ENCODE data around the gene CASTOR2. TPM values are rescaled to one million over a fixed set of nuclear protein-coding genes. Genes with fewer than 3 reads are reported as not detected.
"Not testable (repeated sequence)": the region's sequence is repeated elsewhere in the genome, so short reads cannot be mapped to it uniquely, and the experiment has no call there.

The CASTOR2 gene
- total RNA-seq (1 to 10 TPM; 6.7 to 6.8 TPM), polyA plus RNA-seq (1 to 10 TPM in 1 of 2 donors, under 1 TPM in 1; 0.76 to 1.5 TPM)
- long read RNA-seq, donor 1, partial matches to known transcripts = 0 of 1 reads
- long read RNA-seq, donor 1, other reads (novel, unspliced or antisense) = 0 of 1 reads
- long read RNA-seq, donor 2 = 0 reads
- long read RNA-seq, donor 3 = 0 reads
- long read RNA-seq, donor 4, partial matches to known transcripts = 7 of 7 reads
- long read RNA-seq, donor 4, other reads (novel, unspliced or antisense) = 0 of 7 reads
- long read RNA-seq, donor 5, partial matches to known transcripts = 0 of 4 reads
- long read RNA-seq, donor 5, other reads (novel, unspliced or antisense) = 0 of 4 reads

DNA sequence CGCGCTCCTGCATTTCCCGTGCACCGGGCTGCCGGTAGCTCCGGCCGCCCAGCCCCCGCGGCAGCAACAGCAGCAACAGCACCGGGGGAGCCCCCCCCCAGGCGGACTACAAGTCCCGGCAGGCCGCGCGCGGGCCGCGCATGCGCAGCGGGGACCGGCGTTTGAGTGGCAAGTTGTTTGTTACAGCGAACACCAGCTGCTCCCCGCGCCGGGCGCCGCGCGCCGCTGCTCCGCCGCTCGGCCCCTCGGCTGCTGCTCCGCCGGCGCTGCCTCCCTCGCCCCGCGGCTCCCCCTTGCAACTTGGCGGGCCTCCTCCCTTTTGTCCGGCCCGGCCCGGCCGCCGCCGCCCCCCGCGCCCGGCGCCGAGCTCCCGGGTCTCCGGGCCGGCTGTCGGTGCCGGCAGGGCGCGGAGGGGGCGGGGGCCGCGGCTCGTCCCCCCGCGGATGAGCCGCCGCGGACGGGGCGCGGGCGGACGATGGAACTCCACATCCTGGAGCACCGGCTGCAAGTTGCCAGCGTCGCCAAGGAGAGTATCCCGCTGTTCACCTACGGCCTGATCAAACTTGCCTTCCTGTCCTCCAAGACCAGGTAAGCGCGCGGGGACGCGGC lies at the start of gene CASTOR2:
Gene CASTOR2, plus strand, starts transcription at position 195 of the 609 bp plus-strand sequence. Its CDS starts 281 bp downstream, at position 476.
- not testable (repeated sequence) for DNase-seq; H3K4me3 ChIP-seq; H3K27ac ChIP-seq (ENCODE audit: low read depth in 1 of 2, low read length in 1 of 2); H3K27me3 ChIP-seq (ENCODE audit: control insufficient read depth in 3 of 3, insufficient read depth in 3 of 3, low read length in 2 of 3); H3K4me1 ChIP-seq (ENCODE audit: control insufficient read depth in 5 of 5, insufficient read depth in 5 of 5, low read length in 5 of 5); H3K9ac ChIP-seq (ENCODE audit: insufficient read depth in 1 of 2, low read length in 2 of 2); H3K9me3 ChIP-seq (ENCODE audit: control insufficient read depth in 4 of 4, insufficient read depth in 3 of 4, low read length in 3 of 4); H3K36me3 ChIP-seq (ENCODE audit: control insufficient read depth in 4 of 4, insufficient read depth in 4 of 4, low read length in 4 of 4)
- peak; percentile 93 for ATAC-seq (ENCODE audit: insufficient read depth, low FRiP score)
- 0% methylated on average over 8 to 18 of the region's 84 CpGs for WGBS, 2 donors

DNA sequence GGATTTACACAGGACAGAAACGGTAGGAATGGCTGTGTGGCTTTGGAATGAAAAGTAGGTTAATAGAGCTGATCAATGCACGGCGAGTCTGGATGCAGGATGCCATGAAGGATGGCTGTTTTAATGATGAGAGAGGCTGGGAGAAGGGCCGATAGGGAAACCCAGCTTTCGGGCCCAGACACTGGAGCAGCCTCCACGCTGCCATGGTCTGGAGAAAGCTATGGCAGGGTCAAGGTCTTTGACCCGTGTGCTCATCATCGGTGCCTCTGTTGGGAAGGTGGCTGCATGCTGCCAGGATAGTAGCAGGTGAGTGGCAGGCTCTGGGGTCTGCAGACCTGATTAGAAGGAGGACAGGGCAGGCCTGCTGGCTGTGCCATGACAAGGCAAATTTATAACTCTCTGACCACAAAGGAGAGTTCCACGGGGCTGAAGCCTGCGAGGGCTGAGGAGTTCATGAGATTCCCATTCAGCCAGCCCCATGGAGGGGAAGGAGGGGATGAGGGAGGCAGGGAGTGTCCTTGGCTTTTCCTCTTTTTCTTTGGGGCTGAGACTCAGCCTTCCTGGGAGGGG lies 42.1 kb upstream of the CASTOR2 start:
- WGBS, 2 donors = 74 to 92% methylated on average over 6 to 8 of the region's 10 CpGs
- H3K36me3 ChIP-seq (ENCODE audit: control insufficient read depth in 4 of 4, insufficient read depth in 4 of 4, low read length in 4 of 4); DNase-seq; H3K4me1 ChIP-seq (ENCODE audit: control insufficient read depth in 5 of 5, insufficient read depth in 5 of 5, low read length in 5 of 5); H3K27ac ChIP-seq (ENCODE audit: low read depth in 1 of 2, low read length in 1 of 2); ATAC-seq (ENCODE audit: insufficient read depth, low FRiP score); H3K27me3 ChIP-seq (ENCODE audit: control insufficient read depth in 3 of 3, insufficient read depth in 3 of 3, low read length in 2 of 3); H3K4me3 ChIP-seq; H3K9ac ChIP-seq (ENCODE audit: insufficient read depth in 1 of 2, low read length in 2 of 2); H3K9me3 ChIP-seq (ENCODE audit: control insufficient read depth in 4 of 4, insufficient read depth in 3 of 4, low read length in 3 of 4): not testable (repeated sequence)

DNA sequence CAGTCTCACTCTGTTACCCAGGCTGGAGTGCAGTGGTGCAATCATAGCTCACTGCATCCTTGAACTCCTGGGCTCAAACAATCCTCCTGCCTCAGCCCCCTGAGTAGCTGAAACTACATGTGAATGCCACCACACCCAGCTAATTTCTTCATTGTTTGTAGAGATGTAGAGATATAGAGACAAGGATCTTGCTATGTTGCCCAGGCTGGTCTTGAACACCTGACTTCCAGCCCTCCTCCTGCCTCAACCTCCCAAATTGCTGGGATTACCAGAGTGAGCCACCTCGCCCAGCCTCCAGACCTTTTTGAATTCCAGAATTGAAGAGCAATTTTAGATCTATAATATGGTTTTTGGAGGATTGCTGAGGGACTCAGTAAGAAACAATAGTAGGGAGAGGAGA lies 40.9 kb upstream of the CASTOR2 start:
- DNase-seq; H3K4me1 ChIP-seq (ENCODE audit: control insufficient read depth in 5 of 5, insufficient read depth in 5 of 5, low read length in 5 of 5); ATAC-seq (ENCODE audit: insufficient read depth, low FRiP score); H3K27ac ChIP-seq (ENCODE audit: low read depth in 1 of 2, low read length in 1 of 2); H3K4me3 ChIP-seq; H3K9ac ChIP-seq (ENCODE audit: insufficient read depth in 1 of 2, low read length in 2 of 2); H3K27me3 ChIP-seq (ENCODE audit: control insufficient read depth in 3 of 3, insufficient read depth in 3 of 3, low read length in 2 of 3); H3K9me3 ChIP-seq (ENCODE audit: control insufficient read depth in 4 of 4, insufficient read depth in 3 of 4, low read length in 3 of 4); H3K36me3 ChIP-seq (ENCODE audit: control insufficient read depth in 4 of 4, insufficient read depth in 4 of 4, low read length in 4 of 4): not testable (repeated sequence)
- 98 to 100% methylated on average over 1 of the region's 1 CpG for WGBS, 2 donors

- not testable (repeated sequence) for ATAC-seq (ENCODE audit: insufficient read depth, low FRiP score); H3K4me1 ChIP-seq (ENCODE audit: control insufficient read depth in 5 of 5, insufficient read depth in 5 of 5, low read length in 5 of 5); H3K9ac ChIP-seq (ENCODE audit: insufficient read depth in 1 of 2, low read length in 2 of 2); H3K27me3 ChIP-seq (ENCODE audit: control insufficient read depth in 3 of 3, insufficient read depth in 3 of 3, low read length in 2 of 3); H3K36me3 ChIP-seq (ENCODE audit: control insufficient read depth in 4 of 4, insufficient read depth in 4 of 4, low read length in 4 of 4); H3K9me3 ChIP-seq (ENCODE audit: control insufficient read depth in 4 of 4, insufficient read depth in 3 of 4, low read length in 3 of 4); DNase-seq; H3K27ac ChIP-seq (ENCODE audit: low read depth in 1 of 2, low read length in 1 of 2); H3K4me3 ChIP-seq
- no CpG with 5 or more reads among the region's 1 CpG for WGBS, 2 donors
These were observed 37.5 kb upstream of the CASTOR2 start for GRCh38 chr7:74926968-74927367.

DNA sequence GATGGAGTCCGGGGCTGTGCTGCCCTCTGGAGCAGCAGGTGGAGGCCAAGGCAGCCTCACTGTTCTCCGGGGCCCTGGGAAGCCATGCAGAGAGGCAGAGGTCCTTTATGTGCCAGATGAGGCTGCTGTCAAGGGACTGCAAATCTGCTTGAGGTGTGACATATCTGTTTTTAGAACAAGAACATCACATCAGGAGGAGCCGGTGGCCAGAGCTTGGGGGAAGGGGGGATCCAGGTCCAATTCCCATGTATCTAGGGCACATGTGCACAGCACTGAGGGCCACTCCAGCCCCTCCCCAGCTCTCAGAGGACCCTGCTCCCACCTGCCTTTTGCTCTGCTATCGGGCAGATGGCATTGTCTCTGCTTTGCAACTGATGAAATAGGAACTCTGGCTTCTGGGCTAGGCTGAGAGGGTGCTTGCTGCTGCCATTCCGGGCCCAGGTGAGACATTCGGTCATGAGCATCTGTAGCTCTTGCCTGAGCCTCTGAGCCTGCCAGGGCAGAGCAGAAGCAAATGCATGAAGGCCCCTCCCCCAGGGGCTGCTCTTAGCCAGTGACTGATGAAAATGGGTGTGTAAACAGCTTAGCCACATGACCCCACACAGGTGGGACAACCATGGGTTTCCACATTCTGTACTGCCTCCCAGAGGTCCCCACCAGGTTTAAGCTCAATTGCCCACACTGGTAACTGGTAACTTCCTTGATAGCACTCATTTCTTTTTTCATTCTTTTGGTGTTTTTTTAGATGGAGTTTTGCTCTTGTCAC lies 32.8 kb upstream of the CASTOR2 start:
- not testable (repeated sequence) for DNase-seq; ATAC-seq (ENCODE audit: insufficient read depth, low FRiP score); H3K27me3 ChIP-seq (ENCODE audit: control insufficient read depth in 3 of 3, insufficient read depth in 3 of 3, low read length in 2 of 3); H3K4me3 ChIP-seq; H3K9ac ChIP-seq (ENCODE audit: insufficient read depth in 1 of 2, low read length in 2 of 2); H3K27ac ChIP-seq (ENCODE audit: low read depth in 1 of 2, low read length in 1 of 2); H3K9me3 ChIP-seq (ENCODE audit: control insufficient read depth in 4 of 4, insufficient read depth in 3 of 4, low read length in 3 of 4); H3K4me1 ChIP-seq (ENCODE audit: control insufficient read depth in 5 of 5, insufficient read depth in 5 of 5, low read length in 5 of 5); H3K36me3 ChIP-seq (ENCODE audit: control insufficient read depth in 4 of 4, insufficient read depth in 4 of 4, low read length in 4 of 4)
- WGBS, 2 donors = 86 to 100% methylated on average over 1 of the region's 6 CpGs

- not testable (repeated sequence) for H3K4me1 ChIP-seq (ENCODE audit: control insufficient read depth in 5 of 5, insufficient read depth in 5 of 5, low read length in 5 of 5); H3K36me3 ChIP-seq (ENCODE audit: control insufficient read depth in 4 of 4, insufficient read depth in 4 of 4, low read length in 4 of 4); H3K27ac ChIP-seq (ENCODE audit: low read depth in 1 of 2, low read length in 1 of 2); DNase-seq; H3K9me3 ChIP-seq (ENCODE audit: control insufficient read depth in 4 of 4, insufficient read depth in 3 of 4, low read length in 3 of 4); H3K9ac ChIP-seq (ENCODE audit: insufficient read depth in 1 of 2, low read length in 2 of 2); H3K27me3 ChIP-seq (ENCODE audit: control insufficient read depth in 3 of 3, insufficient read depth in 3 of 3, low read length in 2 of 3); ATAC-seq (ENCODE audit: insufficient read depth, low FRiP score); H3K4me3 ChIP-seq
- WGBS, 2 donors = no CpG with 5 or more reads among the region's 2 CpGs
These were observed 25.1 kb upstream of the CASTOR2 start for GRCh38 chr7:74939429-74939828.

DNA sequence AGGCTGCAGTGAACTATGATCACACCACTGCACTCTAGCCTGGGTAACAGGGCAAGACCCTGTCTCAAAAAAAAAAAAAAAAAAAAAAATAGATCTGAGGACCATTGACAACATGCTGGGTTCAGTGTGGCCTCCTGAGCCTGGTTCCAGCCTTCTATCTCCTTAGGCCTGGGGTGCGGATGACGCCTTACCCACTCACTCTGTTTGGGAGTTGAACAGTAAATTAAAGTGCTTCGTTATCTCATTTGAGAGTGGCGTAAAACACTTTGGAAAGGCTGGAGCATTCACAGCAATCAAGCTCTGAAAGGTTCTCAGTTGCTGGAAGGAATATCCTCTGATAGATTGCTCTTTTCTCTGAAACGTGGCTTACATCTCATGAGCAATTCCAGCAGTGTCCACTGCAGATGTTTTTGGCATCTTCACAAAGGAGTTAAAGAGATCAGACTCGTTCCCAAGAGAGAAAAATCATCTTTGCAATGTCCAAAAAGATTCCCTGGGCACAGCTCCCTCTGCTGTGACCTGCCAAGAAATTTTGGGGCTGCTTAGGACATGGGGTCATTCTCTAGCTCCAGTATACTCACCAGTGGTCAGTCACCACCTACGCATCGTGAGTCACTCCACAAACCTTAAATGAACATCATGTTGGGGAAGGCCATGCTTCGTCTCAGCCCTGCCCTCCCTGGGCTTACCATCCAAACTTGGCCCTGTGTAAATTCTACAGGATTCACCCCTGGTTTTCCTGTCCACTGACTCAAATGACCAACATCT lies 23.0 kb upstream of the CASTOR2 start:
- H3K9me3 ChIP-seq (ENCODE audit: control insufficient read depth in 4 of 4, insufficient read depth in 3 of 4, low read length in 3 of 4); H3K4me3 ChIP-seq; H3K36me3 ChIP-seq (ENCODE audit: control insufficient read depth in 4 of 4, insufficient read depth in 4 of 4, low read length in 4 of 4); H3K4me1 ChIP-seq (ENCODE audit: control insufficient read depth in 5 of 5, insufficient read depth in 5 of 5, low read length in 5 of 5); H3K27me3 ChIP-seq (ENCODE audit: control insufficient read depth in 3 of 3, insufficient read depth in 3 of 3, low read length in 2 of 3); H3K9ac ChIP-seq (ENCODE audit: insufficient read depth in 1 of 2, low read length in 2 of 2); H3K27ac ChIP-seq (ENCODE audit: low read depth in 1 of 2, low read length in 1 of 2); DNase-seq: not testable (repeated sequence)
- ATAC-seq (ENCODE audit: insufficient read depth, low FRiP score) = peak; percentile 19
- WGBS, 2 donors = 78 to 91% methylated on average over 3 to 6 of the region's 9 CpGs
